NCI-H2227 (cell line): Measurements from ENCODE around the gene NR1H4.
A peak's percentile ranks its signal among the peaks of the same experiment; 100 is the strongest.
"Not testable (repeated sequence)": the region's sequence is repeated elsewhere in the genome, so short reads cannot be mapped to it uniquely, and the experiment has no call there.

Experiments
- DNase-seq: peaks from one replicate; lab custom pipeline; 2025; ENCODE audit not compliant: unreplicated experiment; lab: John Stamatoyannopoulos, UW

The NR1H4 gene

DNA sequence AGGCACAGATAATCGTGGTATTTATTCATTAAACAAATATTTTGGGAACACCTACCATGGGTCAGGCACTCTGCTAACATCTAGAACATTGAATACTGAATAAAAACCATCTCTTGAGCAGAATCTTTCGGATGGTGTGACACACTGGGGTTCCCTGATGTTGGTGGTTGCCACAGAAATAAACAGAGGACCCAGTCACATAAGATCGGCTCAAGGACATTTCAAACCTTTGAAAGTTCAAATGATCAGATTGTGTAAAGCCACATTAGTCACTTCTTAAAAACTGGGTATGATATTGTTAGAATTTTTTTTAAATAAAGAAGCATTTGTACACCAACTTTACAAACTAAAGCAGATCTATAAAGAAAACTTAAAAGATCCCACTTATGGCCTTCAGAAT, 39.0 kb downstream of the NR1H4 start:
- no peak for DNase-seq

DNA sequence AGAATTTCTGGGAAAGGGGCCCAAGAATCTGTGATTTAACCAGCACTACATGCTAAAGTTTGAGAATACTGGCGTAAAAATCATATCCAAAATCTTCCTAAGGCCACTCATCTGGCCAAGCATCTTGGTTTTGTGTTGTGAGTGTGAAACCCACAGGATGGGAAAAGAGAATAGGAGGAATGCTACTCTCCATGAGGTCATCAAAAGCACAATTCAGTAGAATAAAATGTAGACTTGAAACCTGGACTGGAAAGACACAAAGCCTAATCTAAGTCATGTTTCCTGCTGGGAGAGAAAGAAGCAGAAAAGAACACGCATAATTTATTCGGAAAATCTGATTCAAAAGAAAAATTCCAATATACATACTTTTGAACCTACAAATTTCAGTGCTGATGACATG, 42.3 kb downstream of the NR1H4 start:
- DNase-seq: no peak

DNA sequence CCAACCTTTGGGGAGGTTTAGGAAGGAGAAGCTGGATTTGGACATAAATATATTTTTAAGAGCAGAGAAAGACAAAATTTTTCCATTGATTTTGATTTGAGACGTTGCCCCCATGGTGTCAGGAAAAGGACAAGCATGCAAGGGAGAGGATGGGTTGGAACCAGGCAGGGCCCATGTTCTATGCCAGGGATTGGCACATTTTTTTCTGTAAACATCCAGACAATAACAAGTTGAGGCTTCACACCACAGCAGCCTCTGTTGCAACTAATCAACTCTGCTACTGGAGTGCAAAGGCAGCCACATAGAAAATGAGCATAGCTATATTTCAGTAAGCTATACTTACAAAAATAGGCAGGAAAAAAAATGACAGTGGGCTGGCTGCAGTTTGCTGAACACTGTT, 44.7 kb downstream of the NR1H4 start:
- DNase-seq: no peak

DNA sequence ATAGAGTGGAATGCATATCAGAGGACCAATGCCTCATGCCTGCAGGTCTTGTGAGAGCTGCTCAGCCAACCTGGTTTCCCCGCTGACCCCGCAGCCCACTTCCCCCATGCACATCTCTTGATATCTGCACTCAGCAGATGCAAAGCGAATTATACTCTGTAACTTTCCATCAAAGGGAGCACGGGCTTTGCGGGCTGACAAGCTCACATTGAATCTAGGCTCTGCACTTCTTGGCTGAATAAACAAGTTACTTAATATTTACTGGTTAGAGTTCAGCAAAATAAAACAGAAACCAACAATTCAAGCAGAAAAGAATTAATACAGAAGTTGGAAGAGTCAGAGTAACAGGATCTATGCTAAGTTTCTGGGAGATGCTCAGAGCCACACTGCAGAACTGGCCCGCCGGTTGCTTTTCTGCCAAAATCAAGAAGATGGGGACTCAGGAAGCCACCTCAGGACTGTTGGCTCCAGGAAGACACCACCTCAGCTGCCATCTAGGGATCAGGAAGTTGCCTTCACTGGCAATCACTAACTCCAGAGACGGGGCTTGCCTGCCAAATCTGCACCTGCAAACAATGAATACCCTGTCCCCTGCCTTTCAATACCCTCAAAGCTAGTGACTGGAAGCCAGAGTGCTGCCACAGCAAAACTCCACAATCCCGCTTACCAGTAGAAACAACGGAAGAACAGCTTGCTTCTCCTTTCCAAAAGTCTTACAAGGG, 46.5 kb downstream of the NR1H4 start:
- DNase-seq: no peak

DNA sequence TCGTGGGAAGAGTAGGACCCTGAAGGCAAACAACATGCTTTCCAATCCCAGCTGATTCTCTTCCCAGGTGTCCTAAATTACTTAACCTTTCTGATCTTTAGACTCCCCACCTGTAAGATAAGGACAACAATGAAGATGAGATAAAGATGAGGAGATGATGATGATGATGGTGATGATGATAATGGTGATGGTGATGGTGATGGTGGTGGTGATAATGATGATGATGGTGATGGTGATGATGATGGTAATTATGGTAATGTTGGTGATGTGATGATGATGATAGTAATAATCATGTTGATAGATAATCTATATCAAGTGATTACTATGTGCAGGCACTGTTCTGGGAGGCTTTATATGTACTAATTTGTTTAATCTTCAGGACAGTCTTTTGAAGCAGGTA, 48.3 kb downstream of the NR1H4 start:
- DNase-seq: no peak

DNA sequence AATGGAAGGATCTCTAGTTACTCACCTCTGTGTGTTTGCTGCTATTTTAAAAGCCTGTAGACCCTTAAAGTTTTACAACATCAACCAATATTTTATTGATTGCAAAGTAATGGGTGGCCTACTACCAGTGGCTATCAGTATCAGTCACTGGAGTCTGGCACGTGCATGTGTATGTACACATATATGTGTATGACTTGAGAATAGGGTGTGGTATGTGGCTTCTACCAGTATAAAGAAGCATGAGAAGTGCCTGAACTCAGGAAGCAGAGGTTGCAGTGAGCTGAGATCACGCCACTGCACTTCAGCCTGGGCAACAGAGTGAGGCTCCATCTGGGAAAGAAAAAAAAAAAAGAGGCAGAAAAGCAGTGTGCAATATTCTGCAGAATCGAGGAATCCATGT, 54.4 kb downstream of the NR1H4 start:
- no peak for DNase-seq

DNA sequence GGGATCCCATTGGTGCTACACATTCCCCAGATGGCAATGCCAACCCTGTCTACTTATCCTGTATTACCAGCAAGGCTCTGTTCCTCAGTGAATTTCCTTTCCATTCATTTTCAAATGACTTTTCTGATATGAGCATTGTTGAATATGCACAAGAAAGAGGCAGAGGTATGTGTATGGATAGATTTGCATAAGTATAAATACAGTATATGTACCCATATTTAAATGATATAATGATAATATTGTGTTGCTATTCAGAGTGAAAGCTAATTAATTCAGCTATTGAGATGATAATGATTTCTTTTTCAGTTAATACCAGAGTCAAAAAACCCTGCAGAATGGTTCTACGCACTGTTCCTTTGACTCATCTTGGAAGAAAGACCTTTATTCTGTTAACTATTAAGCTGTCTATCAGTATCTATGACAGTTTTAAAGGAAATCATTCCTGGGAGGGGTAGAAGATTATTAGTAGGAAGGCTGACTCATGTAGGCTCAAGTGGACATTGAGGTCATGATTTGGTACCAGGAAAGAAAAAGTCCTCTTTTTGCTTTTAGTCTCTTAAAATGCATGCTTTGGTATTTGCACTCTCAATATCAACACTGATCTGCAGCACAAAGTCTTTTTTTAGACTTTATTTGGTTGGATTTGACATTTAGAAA, 54.9 kb downstream of the NR1H4 start:
- no peak for DNase-seq

DNA sequence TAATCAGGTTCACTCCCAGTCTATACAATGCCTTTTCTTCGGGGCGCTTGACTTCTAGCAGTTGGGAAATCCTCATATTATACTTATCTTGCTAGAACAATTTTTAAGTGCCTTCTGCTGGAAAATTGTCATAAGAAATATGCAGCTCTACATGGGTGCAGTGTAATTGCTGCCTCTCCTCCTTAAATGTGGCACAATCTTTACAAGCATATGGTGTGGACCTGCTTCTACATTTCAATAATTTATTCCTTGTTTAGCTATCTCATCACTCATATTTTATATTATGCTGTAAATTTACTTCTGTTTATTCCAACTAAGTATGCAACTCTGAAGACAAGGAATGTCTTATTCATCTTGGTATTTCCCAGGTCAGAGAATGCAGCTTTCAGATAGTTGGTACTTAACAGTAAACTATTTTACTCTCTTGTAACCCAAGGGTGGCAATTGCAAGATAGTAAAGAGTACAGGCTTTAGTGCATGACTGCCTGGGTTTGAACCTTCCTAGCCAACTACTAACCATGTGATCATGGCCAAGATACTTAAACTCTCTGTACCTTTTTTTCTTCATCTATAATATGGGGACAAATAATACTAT, 56.2 kb downstream of the NR1H4 start:
- DNase-seq: no peak

DNA sequence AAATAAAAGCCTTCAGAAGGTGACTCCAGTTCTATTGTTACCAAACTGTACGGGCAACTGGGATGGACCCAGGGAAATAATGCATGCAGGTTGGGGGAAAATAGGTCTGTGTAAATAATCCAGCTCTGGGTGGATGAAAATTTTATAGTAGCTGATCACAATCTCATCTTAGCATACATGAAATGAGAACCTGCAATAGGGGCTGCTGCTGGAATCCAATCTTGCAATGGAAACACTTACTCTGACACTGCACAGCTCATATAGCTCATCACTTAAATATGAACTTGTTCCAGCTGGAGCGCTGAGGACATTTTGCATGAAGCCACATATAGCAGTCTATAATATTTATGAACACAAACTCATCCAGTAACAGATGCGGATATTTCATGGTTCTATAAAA, 59.7 kb downstream of the NR1H4 start:
- DNase-seq: no peak

DNA sequence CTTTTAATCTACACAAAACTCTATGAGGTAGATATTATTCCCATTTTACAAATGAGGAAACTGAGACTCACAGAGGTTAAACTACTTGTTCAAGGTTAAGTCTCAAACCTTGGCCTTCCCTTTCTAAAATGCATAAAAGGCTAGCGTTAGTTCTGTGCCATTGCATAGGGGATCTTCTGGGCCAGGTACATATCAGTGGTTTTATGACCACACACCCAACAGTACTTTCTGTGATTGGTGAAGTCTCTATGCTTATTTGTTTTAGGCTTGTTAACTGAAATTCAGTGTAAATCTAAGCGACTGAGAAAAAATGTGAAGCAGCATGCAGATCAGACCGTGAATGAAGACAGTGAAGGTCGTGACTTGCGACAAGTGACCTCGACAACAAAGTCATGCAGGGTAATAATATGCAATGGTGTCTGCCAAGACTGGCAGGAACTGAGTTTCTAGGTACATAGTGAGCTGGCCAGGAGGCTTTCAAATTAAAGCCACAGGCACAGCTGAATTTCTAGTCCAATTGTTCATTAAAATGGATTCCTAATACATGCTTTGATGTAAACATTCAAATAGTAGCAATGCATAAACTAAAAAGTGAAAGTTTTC, 61.1 kb downstream of the NR1H4 start:
- no peak for DNase-seq

DNA sequence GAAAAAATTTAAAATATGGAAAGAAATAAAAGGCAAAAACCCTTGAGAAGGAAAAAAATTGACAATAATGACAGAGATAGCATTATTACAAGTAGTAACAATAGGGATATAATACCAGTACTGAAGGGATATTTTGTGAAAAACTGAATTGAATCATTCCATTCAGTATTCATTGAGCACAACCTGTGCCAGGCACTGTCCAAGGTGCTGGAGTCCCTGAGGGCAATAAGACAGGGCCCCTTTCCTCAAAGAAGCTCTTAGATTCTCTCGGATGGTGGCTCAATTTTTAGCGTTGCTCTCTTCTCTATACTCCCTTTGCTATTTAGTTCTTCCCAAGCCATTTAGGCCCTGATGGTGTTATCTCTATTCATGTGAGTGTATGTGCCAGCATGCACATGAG, 65.5 kb downstream of the NR1H4 start:
- DNase-seq: no peak

DNA sequence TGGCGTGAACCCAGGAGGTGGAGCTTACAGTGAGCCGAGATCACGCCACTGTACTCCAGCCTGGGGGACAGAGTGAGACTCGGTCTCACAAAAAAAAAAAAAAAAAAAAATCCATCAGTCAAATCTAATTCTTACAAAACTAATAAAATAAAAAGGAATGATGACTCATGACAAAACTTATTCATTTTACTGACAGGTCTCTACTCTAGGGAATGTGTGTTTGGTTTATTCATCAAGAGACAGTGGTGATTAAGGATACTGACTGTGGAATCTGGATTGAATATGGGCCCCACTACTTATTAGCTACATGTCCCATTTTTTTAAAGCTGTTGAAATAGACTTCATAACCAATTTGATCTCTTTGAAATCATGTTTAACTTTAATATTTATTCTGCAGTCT, 70.5 kb downstream of the NR1H4 start:
- no peak for DNase-seq

DNA sequence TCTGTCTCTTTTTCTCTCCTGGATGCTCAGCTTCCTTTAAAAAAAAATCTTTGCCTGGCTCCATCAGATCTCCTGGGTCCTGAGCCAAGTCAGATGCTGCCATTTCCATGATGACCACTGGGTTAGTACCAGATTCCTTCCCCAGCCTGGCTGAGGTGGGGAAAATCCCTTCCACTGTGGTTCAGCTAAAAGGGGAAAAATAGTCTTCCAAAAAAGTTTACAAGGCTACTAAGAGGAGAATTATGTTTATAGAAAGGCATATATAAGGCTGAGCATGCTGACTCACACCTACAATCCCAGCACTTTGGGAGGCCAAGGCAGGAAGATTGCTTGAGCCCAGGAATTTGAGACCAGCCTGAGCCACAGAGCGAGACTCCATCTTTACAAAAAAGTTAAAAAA, 71.4 kb downstream of the NR1H4 start:
- no peak for DNase-seq

DNA sequence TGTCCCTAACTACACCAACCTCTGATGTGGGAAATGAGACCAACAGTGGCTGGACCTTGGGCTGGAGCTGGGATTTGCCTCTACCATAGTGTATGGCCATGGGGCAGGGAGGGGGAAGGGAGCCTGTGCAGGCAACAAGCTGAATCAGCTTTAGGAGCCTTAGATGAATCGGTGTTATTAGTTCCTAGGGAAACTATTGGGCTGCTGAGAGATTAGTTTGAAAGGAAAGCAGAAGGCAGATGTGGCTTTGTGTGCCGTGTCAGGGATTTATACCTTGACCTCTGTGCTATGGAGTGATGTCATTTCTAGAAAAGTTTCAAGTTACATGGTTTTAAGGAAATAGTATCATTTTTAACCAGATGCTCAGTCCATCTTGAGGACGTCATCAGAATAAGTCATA, 80.3 kb downstream of the NR1H4 start:
- DNase-seq: no peak

DNA sequence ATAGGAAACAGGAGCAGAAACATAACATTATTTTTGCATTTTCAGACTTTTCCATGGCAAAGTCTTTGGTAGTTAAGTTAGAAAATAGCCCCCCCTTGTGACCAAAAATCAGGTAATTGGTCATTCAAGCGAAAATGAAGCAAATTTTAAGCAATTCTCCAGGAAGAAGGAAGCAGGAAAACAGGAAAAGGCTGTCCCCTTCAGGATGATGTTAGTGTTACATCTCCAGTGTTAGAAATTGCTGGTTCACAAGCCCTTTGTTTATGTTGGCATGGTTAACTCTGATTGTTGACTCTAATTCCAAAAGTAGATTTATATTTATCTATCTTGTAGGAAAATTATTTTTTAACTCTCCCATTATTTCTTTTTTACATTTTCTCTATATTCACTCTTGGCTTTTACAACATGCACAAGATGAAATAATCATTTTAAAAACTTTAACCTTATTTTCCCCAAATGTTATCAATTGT, 81.0 kb downstream of the NR1H4 start:
- peak; percentile 85 for DNase-seq

DNA sequence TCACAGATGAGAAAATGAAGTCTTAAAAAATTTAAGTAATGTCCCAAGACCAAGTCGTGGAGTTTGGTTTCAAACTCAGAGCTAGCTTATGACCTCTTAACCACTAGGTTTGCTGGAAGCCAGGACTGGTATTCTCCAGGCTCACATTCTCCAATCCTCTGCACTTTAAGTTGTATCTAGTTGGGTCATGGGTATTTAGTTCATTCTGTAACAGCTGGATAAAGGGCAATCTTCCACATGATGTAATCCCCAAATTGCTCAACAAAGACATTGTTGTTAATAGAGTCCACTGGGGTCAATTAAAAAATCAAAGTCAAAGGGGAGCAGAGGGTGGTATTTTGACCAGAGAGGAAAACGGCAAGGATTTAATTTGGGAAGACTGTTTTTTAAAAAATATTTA, 82.1 kb downstream of the NR1H4 start:
- DNase-seq: no peak

DNA sequence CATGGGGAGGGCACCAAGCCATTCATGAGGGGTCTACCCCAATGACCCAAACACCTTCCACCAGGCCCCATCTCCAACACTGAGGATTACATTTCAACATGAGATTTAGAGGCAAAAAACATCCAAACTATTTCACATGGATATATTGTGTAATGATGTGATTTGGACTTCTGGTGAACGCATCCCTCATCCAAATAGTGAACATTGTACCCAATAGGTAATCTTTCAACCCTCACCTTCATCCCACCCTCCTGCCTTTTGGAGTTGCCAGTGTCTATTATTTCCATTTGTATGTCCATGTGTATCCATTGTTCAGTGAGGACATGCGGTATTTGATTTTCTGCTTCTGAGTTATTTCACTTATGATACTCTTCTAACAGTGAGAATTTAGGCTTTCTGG, 83.7 kb downstream of the NR1H4 start:
- DNase-seq: no peak

DNA sequence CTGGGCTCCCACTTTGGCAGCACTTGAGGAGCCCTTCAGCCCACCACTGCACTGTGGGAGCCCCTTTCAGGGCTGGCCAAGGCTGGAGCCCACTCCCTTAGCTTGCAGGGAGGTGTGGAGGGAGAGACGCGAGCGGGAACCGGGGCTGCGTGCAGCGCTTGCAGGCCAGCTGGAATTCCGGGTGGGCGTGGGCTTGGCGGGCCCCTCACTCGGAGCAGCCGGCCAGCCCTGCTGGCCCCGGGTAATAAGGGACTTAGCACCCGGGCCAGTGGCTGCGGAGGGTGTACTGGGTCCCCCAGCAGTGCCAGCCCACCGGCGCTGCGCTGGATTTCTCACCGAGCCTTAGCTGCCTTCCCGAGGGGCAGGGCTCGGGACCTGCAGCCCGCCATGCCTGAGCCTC, 85.6 kb downstream of the NR1H4 start:
- DNase-seq: not testable (repeated sequence)

DNA sequence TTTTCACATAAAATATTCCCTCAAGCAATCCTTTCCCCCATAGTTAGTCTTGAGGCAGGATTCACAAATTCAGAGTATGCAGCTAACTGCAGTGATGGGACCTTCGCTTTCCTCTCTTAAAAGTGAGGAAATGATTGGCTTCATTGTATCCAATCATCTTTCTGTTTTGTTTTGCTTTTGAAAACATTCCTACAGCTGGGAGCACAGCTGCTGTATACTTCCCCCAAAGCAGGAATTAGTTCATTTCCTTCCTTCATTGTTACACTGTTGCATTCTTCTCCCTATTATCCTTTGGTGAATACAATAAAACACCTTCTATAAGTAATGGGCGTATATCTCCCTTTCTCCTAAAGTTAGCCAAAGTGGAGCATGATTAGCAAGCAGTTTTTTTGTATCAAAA, 90.4 kb downstream of the NR1H4 start:
- DNase-seq: no peak

DNA sequence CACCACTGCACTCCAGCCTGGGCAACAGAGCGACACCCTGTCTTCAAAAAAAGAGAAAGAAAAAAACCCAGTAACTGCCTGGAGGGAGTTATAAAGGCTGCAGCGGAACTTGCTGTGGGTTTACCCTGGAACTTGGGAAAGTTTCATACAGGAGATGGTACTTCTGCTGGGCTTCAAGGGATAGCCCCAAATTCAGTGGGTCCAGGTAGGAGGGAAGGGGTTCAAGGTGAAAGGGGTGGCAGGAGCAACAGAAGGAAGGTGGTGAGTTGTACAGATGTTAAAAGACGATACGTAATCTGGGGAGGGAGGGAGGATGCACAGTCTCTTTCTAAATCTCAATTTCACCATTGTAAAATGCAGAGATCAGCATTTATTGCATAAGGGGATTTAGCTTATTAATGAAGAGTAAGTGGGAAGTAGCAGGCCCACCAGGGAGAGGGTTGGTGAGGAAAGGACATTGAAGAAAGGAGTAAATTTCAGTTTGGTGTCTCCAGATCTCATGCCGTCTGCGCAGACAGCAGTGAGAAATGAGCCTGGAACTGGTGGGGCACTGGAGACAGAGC, 91.3 kb downstream of the NR1H4 start:
- no peak for DNase-seq

DNA sequence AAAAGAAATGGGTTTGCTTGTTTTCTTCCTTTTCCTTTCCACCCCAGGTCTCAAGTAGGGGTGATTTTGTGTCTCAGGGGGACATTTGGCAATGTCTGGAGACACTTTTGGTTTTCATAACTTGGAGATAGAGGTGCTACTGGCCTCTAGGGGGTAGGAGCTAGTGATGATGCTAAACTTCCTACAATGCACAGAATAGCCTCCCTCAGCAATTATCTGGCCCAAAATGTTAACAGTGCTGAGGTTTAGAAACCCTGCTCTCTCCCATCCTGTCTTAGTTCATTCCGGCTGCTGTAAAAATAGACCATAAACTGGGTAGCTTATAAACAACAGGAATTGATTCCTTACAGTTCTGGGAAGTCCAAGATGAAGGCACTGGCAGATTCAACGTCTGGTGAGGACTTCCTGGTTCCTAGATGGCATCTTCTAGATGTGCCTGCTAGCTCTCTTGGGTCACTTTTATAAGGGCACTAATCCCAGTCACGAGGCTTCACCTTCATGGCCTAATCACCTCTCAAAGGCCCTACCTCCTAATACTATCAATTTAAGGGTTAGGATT, 92.4 kb downstream of the NR1H4 start:
- DNase-seq: no peak
